OCI-LY7 (cell line): ENCODE measurements around the gene EP300. TPM values are rescaled to one million over a fixed set of nuclear protein-coding genes. Genes with fewer than 3 reads are reported as not detected.

Experiments
- BruUV-seq: library from RNA; stranded (reverse); fragments of 400-500 nt; replicated peaks from 2 replicates; lab custom pipeline; 2021; lab: Mats Ljungman, UMichigan
- CTCF ChIA-PET: fragments of 300-600 bp; sonication (Branson Sonifier 250); formaldehyde crosslinking; loops from one replicate; lab custom pipeline; 2022; ENCODE audit warnings: antibody characterized with exemption; ENCODE audit not compliant: unreplicated experiment; lab: Charles Lee
- POLR2A ChIA-PET: fragments of 300-600 bp; sonication (Branson Sonifier 250); formaldehyde crosslinking; loops from one replicate; lab custom pipeline; 2022; ENCODE audit warnings: antibody characterized with exemption; lab: Charles Lee
- DNase-seq: peaks from one replicate; pipeline ENCODE4 v3.0.0-alpha.2; 2015; ENCODE audit warnings: low spot score
- H2AFZ ChIP-seq: fragments of 200-600 bp; sonication (generic), shearing (Covaris generic); 2 replicates; pipeline ENCODE4 v1.6.1; 2014; ENCODE audit warnings: mild to moderate bottlenecking, antibody characterized with exemption, low read length, moderate library complexity
- H3K27ac ChIP-seq: fragments of 200-600 bp; sonication (generic); 2 replicates; pipeline ENCODE4 v1.5.1; 2014; ENCODE audit warnings: mixed run types, low read depth, mild to moderate bottlenecking, moderate library complexity, low read length, inconsistent platforms; ENCODE audit not compliant: poor library complexity, severe bottlenecking
- H3K36me3 ChIP-seq: fragments of 200-600 bp; sonication (generic); 2 replicates; pipeline ENCODE4 v1.6.1; 2014; ENCODE audit warnings: mild to moderate bottlenecking, antibody characterized with exemption, low read length, moderate library complexity, mixed read lengths; ENCODE audit not compliant: insufficient read depth
- H3K4me1 ChIP-seq: fragments of 200-600 bp; sonication (generic); 2 replicates; pipeline ENCODE4 v1.5.1; 2014; ENCODE audit warnings: mild to moderate bottlenecking, low read length; ENCODE audit not compliant: insufficient read depth, poor library complexity, severe bottlenecking
- H3K4me2 ChIP-seq: fragments of 200-600 bp; sonication (generic); 2 replicates; pipeline ENCODE4 v1.6.1; 2014; ENCODE audit warnings: mild to moderate bottlenecking, low read length
- H3K4me3 ChIP-seq: fragments of 200-600 bp; sonication (generic); 2 replicates; pipeline ENCODE4 v1.5.1; 2014; ENCODE audit warnings: mild to moderate bottlenecking, low read depth, low read length; ENCODE audit not compliant: poor library complexity, severe bottlenecking
- H3K79me2 ChIP-seq: fragments of 200-600 bp; sonication (generic); 2 replicates; pipeline ENCODE4 v1.6.1; 2016; ENCODE audit warnings: low read depth, mild to moderate bottlenecking, low read length, moderate library complexity, mixed read lengths; ENCODE audit not compliant: insufficient read depth
- H3K9me2 ChIP-seq: fragments of 200-600 bp; sonication (generic); 2 replicates; pipeline ENCODE4 v1.6.1; 2016; ENCODE audit warnings: mild to moderate bottlenecking, low read length, mixed read lengths; ENCODE audit not compliant: insufficient read depth
- H3K9me3 ChIP-seq: fragments of 200-600 bp; sonication (generic); 2 replicates; pipeline ENCODE4 v1.6.1; 2014; ENCODE audit warnings: mild to moderate bottlenecking, mixed run types, low read length, mixed read lengths
- H4K20me1 ChIP-seq: fragments of 200-600 bp; sonication (generic); 2 replicates; pipeline ENCODE4 v1.6.1; 2014; ENCODE audit warnings: mild to moderate bottlenecking, antibody characterized with exemption, low read length, moderate library complexity, mixed read lengths; ENCODE audit not compliant: insufficient read depth
- CTCF ChIP-seq: fragments of 200-600 bp; sonication (generic); conservative IDR thresholded peaks from 2 replicates; pipeline ENCODE4 v1.5.1; 2014; ENCODE audit warnings: mild to moderate bottlenecking, antibody characterized with exemption, low read length, moderate library complexity, mixed read lengths
- EZH2phosphoT487 ChIP-seq: fragments of 200-600 bp; sonication (generic); IDR thresholded peaks from 2 replicates; pipeline ENCODE4 v1.6.1; 2018; ENCODE audit warnings: low read depth, borderline replicate concordance, mild to moderate bottlenecking, mixed run types, antibody characterized with exemption, low read length, moderate library complexity, mixed read lengths
- intact Hi-C: fragments of 100-400 bp; cut with micrococcal nuclease; formaldehyde crosslinking; loops from one replicate; pipeline ENCODE4 v1.10.0; 2022; ENCODE audit not compliant: unreplicated experiment
- total RNA-seq, 2 experiments: library from RNA; depleted of rRNA in 1 of 2; stranded (reverse); fragments of >200 nt in 1 of 2; shearing (Covaris generic) in 1 of 2; gene quantifications; 2 replicates each; pipeline ENCODE4 v1.2.3, GENCODE V29; 2014 to 2022

The EP300 gene
- total RNA-seq, 2 experiments from 2014 or later: 46.2 to 108 TPM

GRCh38 chr22:41050883-41051282 is 41.5 kb upstream of the EP300 start:
- intact Hi-C loops: no loop called here

GRCh38 chr22:41052661-41053490 is 39.5 kb upstream of the EP300 start:
- CTCF ChIA-PET: interaction anchor here (0.6 kb wide), 1 partner anchor 81 kb away, joined by 3 read pairs; no protein-coding TSS in a partner anchor
- Histone ChIP-seq H3K27ac (no peak overlapping the region), H3K4me2 (no peak overlapping the region), H3K36me3 (no peaks in the 10 kb centered on the region), H3K79me2 (no peaks in the 10 kb centered on the region), H3K4me1 (no peaks in the 10 kb centered on the region), H2AFZ (no peak overlapping the region), H3K9me2 (no peaks in the 10 kb centered on the region), H4K20me1 (no peaks in the 10 kb centered on the region), H3K4me3 (no peak overlapping the region), H3K9me3 (no peaks in the 10 kb centered on the region)
- no peak for DNase-seq
- no TSS peak for BruUV-seq
- TF ChIP-seq EZH2phosphoT487 (no peak), CTCF (no peak)
- intact Hi-C loops: no loop called here
- POLR2A ChIA-PET: interaction anchor here (0.6 to 1.0 kb wide), 2 partner anchors 47 to 122 kb away, joined by 3 to 4 read pairs; no protein-coding TSS in a partner anchor

More at GRCh38 chr22:41050883-41051282, 41.5 kb upstream of the EP300 start:
- H3K27ac ChIP-seq: no peak overlapping the region
- TF ChIP-seq CTCF (no peak), EZH2phosphoT487 (no peak)
- no peak overlapping the region for H3K4me2 ChIP-seq
- no peak overlapping the region for H2AFZ ChIP-seq
- no peaks in the 10 kb centered on the region for H3K36me3 ChIP-seq
- H3K9me2 ChIP-seq: no peaks in the 10 kb centered on the region
- no peak for DNase-seq
- no peak overlapping the region for H3K4me3 ChIP-seq
- CTCF ChIA-PET: no interaction called here
- no peaks in the 10 kb centered on the region for H3K9me3 ChIP-seq
- POLR2A ChIA-PET: no interaction called here
- no TSS peak for BruUV-seq
- H4K20me1 ChIP-seq: no peaks in the 10 kb centered on the region
- no peaks in the 10 kb centered on the region for H3K4me1 ChIP-seq
- no peaks in the 10 kb centered on the region for H3K79me2 ChIP-seq

GRCh38 chr22:41057076-41057475 is 35.3 kb upstream of the EP300 start:
- intact Hi-C loops: no loop called here
- Histone ChIP-seq H4K20me1 (no peaks in the 10 kb centered on the region), H3K4me2 (no peak overlapping the region), H3K4me3 (no peak overlapping the region), H2AFZ (no peak overlapping the region), H3K79me2 (no peaks in the 10 kb centered on the region), H3K4me1 (no peaks in the 10 kb centered on the region), H3K9me3 (no peaks in the 10 kb centered on the region), H3K27ac (no peak overlapping the region), H3K9me2 (no peaks in the 10 kb centered on the region), H3K36me3 (no peaks in the 10 kb centered on the region)
- ChIA-PET CTCF (no interaction called here), POLR2A (no interaction called here)
- no TSS peak for BruUV-seq
- no peak for DNase-seq
- TF ChIP-seq CTCF (no peak), EZH2phosphoT487 (no peak)
